ENCODE results near the gene MMP14. TPM values are rescaled to one million over a fixed set of nuclear protein-coding genes. Genes with fewer than 3 reads are reported as not detected.
A peak's percentile ranks its signal among the peaks of the same experiment; 100 is the strongest.

The MMP14 gene
- total and polyA plus RNA-seq, 2 of the 13 experiments (the other 11 are each of a cell fraction or from before 2014, with no cell fraction given): 5.2 to 9.8 TPM

DNA sequence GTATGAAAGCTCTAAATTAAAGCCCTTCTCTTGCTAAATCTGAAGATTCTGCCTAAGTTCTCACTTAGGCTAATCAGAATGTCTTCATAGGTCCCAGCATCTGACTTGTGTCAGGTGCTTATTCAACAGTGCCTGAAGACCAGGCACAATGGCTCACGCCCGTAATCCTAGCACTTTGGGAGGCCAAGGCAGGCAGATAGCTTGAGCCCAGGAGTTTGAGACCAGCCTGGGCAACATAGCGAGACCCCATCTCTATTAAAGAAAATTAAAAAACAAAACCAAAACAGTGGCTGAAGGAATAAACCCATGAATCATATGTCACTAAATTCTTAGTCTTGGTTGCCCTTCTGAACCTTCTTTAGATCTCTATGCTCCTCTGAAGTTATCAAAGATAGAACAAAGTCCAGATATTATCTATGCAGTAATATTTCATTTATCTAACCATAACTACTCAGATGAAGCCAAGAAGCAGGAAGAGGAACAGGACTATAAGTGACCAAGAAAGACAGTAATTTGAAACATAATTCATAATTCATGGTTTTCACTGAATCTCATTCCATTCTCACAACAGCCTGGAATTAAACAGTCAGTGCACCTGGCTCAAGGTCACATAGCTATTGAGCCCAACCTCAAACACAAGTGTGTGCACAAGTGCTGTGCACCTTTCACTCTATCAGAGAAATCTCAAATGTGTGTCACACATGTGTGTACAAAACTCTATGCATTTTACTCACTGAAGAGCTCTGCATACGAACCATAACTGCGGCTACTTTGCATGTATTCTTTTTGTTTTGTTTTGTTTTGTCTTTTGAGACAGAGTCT is 27.8 kb upstream of the MMP14 start (continued):
- TF ChIP-seq DNMT1 (CRISPR knock-in tag; IDR thresholded peaks at IDR 0.05) (no peak), ESRRA (CRISPR knock-in tag; IDR thresholded peaks at IDR 0.05; ENCODE audit: low read depth) (0 out of 2 replicates have a peak, but pooled peaks have one; percentile 41), FOXP1 (IDR thresholded peaks at IDR 0.05) (no peak), FOXP1 (CRISPR knock-in tag; IDR thresholded peaks at IDR 0.05) (no peak), HNRNPUL1 (IDR thresholded peaks at IDR 0.05; ENCODE audit: low read depth, low read length) (no peak), ZNF580 (CRISPR knock-in tag; IDR thresholded peaks at IDR 0.05; ENCODE audit: borderline replicate concordance, low read depth) (no peak), ZNF230 (CRISPR knock-in tag; IDR thresholded peaks at IDR 0.05) (no peak), ZNF572 (CRISPR knock-in tag; IDR thresholded peaks at IDR 0.05) (no peak), DR1 (CRISPR knock-in tag; IDR thresholded peaks at IDR 0.05) (no peak), NCOA2 (CRISPR knock-in tag; IDR thresholded peaks at IDR 0.05) (no peak), MEIS1 (CRISPR knock-in tag; IDR thresholded peaks at IDR 0.05; ENCODE audit: borderline replicate concordance) (peak; percentile 19; the same call in 1 of the 2 replicates), ZNF788 (CRISPR knock-in tag; IDR thresholded peaks at IDR 0.05; ENCODE audit: borderline replicate concordance) (no peak), ZNF615 (CRISPR knock-in tag; IDR thresholded peaks at IDR 0.05; ENCODE audit: borderline replicate concordance) (no peak), SAP130 (CRISPR knock-in tag; IDR thresholded peaks at IDR 0.05; ENCODE audit: low read depth) (no peak), ZFX (CRISPR knock-in tag; IDR thresholded peaks at IDR 0.05; ENCODE audit: low read depth) (no peak), SALL1 (CRISPR knock-in tag; IDR thresholded peaks at IDR 0.05) (peak; percentile 74; the same call in 1 of the 2 replicates), ZNF205 (CRISPR knock-in tag; IDR thresholded peaks at IDR 0.05) (no peak), HNF4A (CRISPR knock-in tag; IDR thresholded peaks at IDR 0.05) (peak; percentile 40; the same call in 1 of the 2 replicates), HNRNPH1 (optimal IDR thresholded peaks at IDR 0.05; ENCODE audit: low read depth, low read length) (no peak), IRF2 (CRISPR knock-in tag; IDR thresholded peaks at IDR 0.05) (no peak)
- TF ChIP-seq, protein P1, sequence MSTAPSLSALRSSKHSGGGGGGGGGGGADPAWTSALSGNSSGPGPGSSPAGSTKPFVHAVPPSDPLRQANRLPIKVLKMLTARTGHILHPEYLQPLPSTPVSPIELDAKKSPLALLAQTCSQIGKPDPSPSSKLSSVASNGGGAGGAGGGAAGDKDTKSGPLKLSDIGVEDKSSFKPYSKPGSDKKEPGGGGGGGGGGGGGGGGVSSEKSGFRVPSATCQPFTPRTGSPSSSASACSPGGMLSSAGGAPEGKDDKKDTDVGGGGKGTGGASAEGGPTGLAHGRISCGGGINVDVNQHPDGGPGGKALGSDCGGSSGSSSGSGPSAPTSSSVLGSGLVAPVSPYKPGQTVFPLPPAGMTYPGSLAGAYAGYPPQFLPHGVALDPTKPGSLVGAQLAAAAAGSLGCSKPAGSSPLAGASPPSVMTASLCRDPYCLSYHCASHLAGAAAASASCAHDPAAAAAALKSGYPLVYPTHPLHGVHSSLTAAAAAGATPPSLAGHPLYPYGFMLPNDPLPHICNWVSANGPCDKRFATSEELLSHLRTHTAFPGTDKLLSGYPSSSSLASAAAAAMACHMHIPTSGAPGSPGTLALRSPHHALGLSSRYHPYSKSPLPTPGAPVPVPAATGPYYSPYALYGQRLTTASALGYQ (CRISPR knock-in tag; IDR thresholded peaks at IDR 0.05): no peak
- TF ChIP-seq, protein P2, sequence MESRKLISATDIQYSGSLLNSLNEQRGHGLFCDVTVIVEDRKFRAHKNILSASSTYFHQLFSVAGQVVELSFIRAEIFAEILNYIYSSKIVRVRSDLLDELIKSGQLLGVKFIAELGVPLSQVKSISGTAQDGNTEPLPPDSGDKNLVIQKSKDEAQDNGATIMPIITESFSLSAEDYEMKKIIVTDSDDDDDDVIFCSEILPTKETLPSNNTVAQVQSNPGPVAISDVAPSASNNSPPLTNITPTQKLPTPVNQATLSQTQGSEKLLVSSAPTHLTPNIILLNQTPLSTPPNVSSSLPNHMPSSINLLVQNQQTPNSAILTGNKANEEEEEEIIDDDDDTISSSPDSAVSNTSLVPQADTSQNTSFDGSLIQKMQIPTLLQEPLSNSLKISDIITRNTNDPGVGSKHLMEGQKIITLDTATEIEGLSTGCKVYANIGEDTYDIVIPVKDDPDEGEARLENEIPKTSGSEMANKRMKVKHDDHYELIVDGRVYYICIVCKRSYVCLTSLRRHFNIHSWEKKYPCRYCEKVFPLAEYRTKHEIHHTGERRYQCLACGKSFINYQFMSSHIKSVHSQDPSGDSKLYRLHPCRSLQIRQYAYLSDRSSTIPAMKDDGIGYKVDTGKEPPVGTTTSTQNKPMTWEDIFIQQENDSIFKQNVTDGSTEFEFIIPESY (CRISPR knock-in tag; IDR thresholded peaks at IDR 0.05): no peak
- TF ChIP-seq, protein P3, sequence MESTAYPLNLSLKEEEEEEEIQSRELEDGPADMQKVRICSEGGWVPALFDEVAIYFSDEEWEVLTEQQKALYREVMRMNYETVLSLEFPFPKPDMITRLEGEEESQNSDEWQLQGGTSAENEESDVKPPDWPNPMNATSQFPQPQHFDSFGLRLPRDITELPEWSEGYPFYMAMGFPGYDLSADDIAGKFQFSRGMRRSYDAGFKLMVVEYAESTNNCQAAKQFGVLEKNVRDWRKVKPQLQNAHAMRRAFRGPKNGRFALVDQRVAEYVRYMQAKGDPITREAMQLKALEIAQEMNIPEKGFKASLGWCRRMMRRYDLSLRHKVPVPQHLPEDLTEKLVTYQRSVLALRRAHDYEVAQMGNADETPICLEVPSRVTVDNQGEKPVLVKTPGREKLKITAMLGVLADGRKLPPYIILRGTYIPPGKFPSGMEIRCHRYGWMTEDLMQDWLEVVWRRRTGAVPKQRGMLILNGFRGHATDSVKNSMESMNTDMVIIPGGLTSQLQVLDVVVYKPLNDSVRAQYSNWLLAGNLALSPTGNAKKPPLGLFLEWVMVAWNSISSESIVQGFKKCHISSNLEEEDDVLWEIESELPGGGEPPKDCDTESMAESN (CRISPR knock-in tag; conservative IDR thresholded peaks at IDR 0.05): no peak
- TF ChIP-seq, protein P4, sequence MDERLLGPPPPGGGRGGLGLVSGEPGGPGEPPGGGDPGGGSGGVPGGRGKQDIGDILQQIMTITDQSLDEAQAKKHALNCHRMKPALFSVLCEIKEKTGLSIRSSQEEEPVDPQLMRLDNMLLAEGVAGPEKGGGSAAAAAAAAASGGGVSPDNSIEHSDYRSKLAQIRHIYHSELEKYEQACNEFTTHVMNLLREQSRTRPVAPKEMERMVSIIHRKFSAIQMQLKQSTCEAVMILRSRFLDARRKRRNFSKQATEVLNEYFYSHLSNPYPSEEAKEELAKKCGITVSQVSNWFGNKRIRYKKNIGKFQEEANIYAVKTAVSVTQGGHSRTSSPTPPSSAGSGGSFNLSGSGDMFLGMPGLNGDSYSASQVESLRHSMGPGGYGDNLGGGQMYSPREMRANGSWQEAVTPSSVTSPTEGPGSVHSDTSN (CRISPR knock-in tag; IDR thresholded peaks at IDR 0.05): no peak
